Neuronal stem cell (in vitro differentiated cells): ENCODE data around the gene ATP13A4.

Source experiments
- DNase-seq: peaks from one replicate; pipeline ENCODE4 v3.0.0-alpha.2; 2013; ENCODE audit warnings: low spot score
- H2AFZ ChIP-seq: one replicate; pipeline ENCODE4 v1.6.1; 2013; ENCODE audit warnings: mild to moderate bottlenecking, low read length, inconsistent platforms
- H2AK5ac ChIP-seq: 2 replicates; pipeline ENCODE4 v1.6.1; 2013; ENCODE audit warnings: low read depth, mild to moderate bottlenecking, inconsistent platforms, low read length, moderate library complexity, mixed read lengths
- H2BK120ac ChIP-seq: 2 replicates; pipeline ENCODE4 v1.6.1; 2013; ENCODE audit warnings: low read depth, mild to moderate bottlenecking, inconsistent platforms, low read length, moderate library complexity, mixed read lengths
- H2BK12ac ChIP-seq: one replicate; pipeline ENCODE4 v1.6.1; 2013; ENCODE audit warnings: low read length, inconsistent platforms
- H2BK15ac ChIP-seq: 2 replicates; pipeline ENCODE4 v1.6.1; 2013; ENCODE audit warnings: mild to moderate bottlenecking, low read length, inconsistent platforms, mixed read lengths
- H2BK5ac ChIP-seq: one replicate; pipeline ENCODE4 v1.6.1; 2013; ENCODE audit warnings: inconsistent platforms, mild to moderate bottlenecking, low read length, moderate library complexity
- H3K14ac ChIP-seq: one replicate; pipeline ENCODE4 v1.6.1; 2013; ENCODE audit warnings: low read length, inconsistent platforms
- H3K18ac ChIP-seq: 2 replicates; pipeline ENCODE4 v1.6.1; 2013; ENCODE audit warnings: low read length, inconsistent platforms
- H3K23ac ChIP-seq: 2 replicates; pipeline ENCODE4 v1.6.1; 2013; ENCODE audit warnings: low read depth, mild to moderate bottlenecking, mixed read lengths, low read length, inconsistent platforms; ENCODE audit not compliant: poor library complexity
- H3K27ac ChIP-seq: replicated peaks from 3 replicates; pipeline ENCODE4 v1.5.1; 2013; ENCODE audit warnings: low read length, inconsistent platforms
- H3K27me3 ChIP-seq, 3 experiments: 2 replicates each; pipeline ENCODE4 v1.6.1; 2013; ENCODE audit warnings: low read length in 3 of 3, mild to moderate bottlenecking in 2 of 3, inconsistent platforms in 1 of 3, low read depth in 1 of 3, mixed read lengths in 1 of 3, moderate library complexity in 1 of 3; ENCODE audit not compliant: control insufficient read depth in 3 of 3, insufficient read depth in 3 of 3
- H3K36me3 ChIP-seq, 2 donors: replicated peaks in 1 of 2; 2 replicates each; pipeline ENCODE4 v1.6.1; 2013; ENCODE audit warnings: low read length in 2 of 2; ENCODE audit not compliant: control insufficient read depth in 2 of 2, insufficient read depth in 2 of 2
- H3K4ac ChIP-seq: 2 replicates; pipeline ENCODE4 v1.6.1; 2013; ENCODE audit warnings: inconsistent platforms, mild to moderate bottlenecking, low read length, moderate library complexity
- H3K4me1 ChIP-seq, 2 donors: 1 replicate in 1 of 2; 2 replicates in 1 of 2; pipeline ENCODE4 v1.6.1; 2013; ENCODE audit warnings: low read length in 2 of 2, low read depth in 1 of 2; ENCODE audit not compliant: control insufficient read depth in 2 of 2, insufficient read depth in 1 of 2
- H3K4me2 ChIP-seq: one replicate; pipeline ENCODE4 v1.6.1; 2013; ENCODE audit warnings: mild to moderate bottlenecking, low read length, inconsistent platforms; ENCODE audit not compliant: insufficient read depth, poor library complexity, severe bottlenecking
- H3K4me3 ChIP-seq, 2 donors: 2 replicates each; pipeline ENCODE4 v1.5.1; 2013; ENCODE audit warnings: low read length in 2 of 2, mild to moderate bottlenecking in 2 of 2, inconsistent platforms in 1 of 2, moderate library complexity in 1 of 2
- H3K79me1 ChIP-seq: one replicate; pipeline ENCODE4 v1.6.1; 2013; ENCODE audit warnings: low read depth, mild to moderate bottlenecking, inconsistent platforms, low read length, moderate library complexity
- H3K9ac ChIP-seq: one replicate; pipeline ENCODE4 v1.6.1; 2013; ENCODE audit warnings: mild to moderate bottlenecking, low read depth, low read length, inconsistent platforms; ENCODE audit not compliant: poor library complexity
- H3K9me3 ChIP-seq, 2 donors: replicated peaks in 1 of 2; 2 replicates each; pipeline versions ENCODE3 to v1.6.1; 2013; ENCODE audit warnings: low read length in 2 of 2, mild to moderate bottlenecking in 2 of 2, inconsistent platforms in 1 of 2, low read depth in 1 of 2, mixed read lengths in 1 of 2, moderate library complexity in 1 of 2; ENCODE audit not compliant: control insufficient read depth in 2 of 2, insufficient read depth in 1 of 2
- H4K8ac ChIP-seq: one replicate; pipeline ENCODE4 v1.6.1; 2013; ENCODE audit warnings: low read depth, mild to moderate bottlenecking, inconsistent platforms, low read length, moderate library complexity
- H4K91ac ChIP-seq: one replicate; pipeline ENCODE4 v1.6.1; 2013; ENCODE audit warnings: low read length, low read depth, mild to moderate bottlenecking, inconsistent platforms; ENCODE audit not compliant: poor library complexity
- WGBS, 2 donors: extraction: QIAGEN DNeasy Blood & Tissue Kit; methylation state at CpG; one replicate each; pipeline ENCODE4 v1.1.7; 2013; ENCODE audit warnings: missing lambda C conversion rate in 2 of 2, mixed read lengths in 1 of 2; ENCODE audit not compliant: insufficient read length in 2 of 2, insufficient replicate concordance in 1 of 2; ENCODE audit errors: extremely low coverage in 2 of 2; 5-methylcytosine and 5-hydroxymethylcytosine counted together

The ATP13A4 gene

GRCh38 chr3:193416629-193417028 is 138.1 kb downstream of the ATP13A4 start:
- no peak overlapping the region for H3K23ac ChIP-seq
- no peaks in the 10 kb centered on the region for H3K27me3 ChIP-seq
- no peak overlapping the region for H2BK12ac ChIP-seq
- no peaks in the 10 kb centered on the region for H3K4me1 ChIP-seq
- H2BK5ac ChIP-seq, result no peak overlapping the region
- no peaks in the 10 kb centered on the region for H3K79me1 ChIP-seq
- H2BK15ac ChIP-seq, result no peak overlapping the region
- H3K9ac ChIP-seq, result no peak overlapping the region
- H3K9me3 ChIP-seq, result peaks cover 0 to 12% of the 10 kb centered on the region in 2 donors
- no peak overlapping the region for H3K27ac ChIP-seq
- H2BK120ac ChIP-seq, result no peak overlapping the region
- no peak overlapping the region for H3K4ac ChIP-seq
- H2AK5ac ChIP-seq, result no peak overlapping the region
- H2AFZ ChIP-seq, result no peak overlapping the region
- no peak for DNase-seq
- no CpG with 5 or more reads among the region's 2 CpGs for WGBS, 2 donors
- H3K14ac ChIP-seq, result no peak overlapping the region
- no peaks in the 10 kb centered on the region for H3K36me3 ChIP-seq
- H4K91ac ChIP-seq, result no peak overlapping the region
- H4K8ac ChIP-seq, result no peak overlapping the region
- no peak overlapping the region for H3K4me2 ChIP-seq
- no peak overlapping the region for H3K4me3 ChIP-seq
- H3K18ac ChIP-seq, result no peak overlapping the region

- H2BK15ac ChIP-seq, result no peak overlapping the region
- no peak overlapping the region for H2BK120ac ChIP-seq
- no peaks in the 10 kb centered on the region for H3K9me3 ChIP-seq
- H2AK5ac ChIP-seq, result no peak overlapping the region
- H3K4me3 ChIP-seq, result no peak overlapping the region
- H3K4me1 ChIP-seq, result peaks cover 0 to 8% of the 10 kb centered on the region in 2 donors
- peak overlapping the region; percentile 1 for H3K18ac ChIP-seq
- DNase-seq, result no peak
- H3K36me3 ChIP-seq, result no peaks in the 10 kb centered on the region
- no peak overlapping the region for H3K9ac ChIP-seq
- no peak overlapping the region for H2AFZ ChIP-seq
- H3K79me1 ChIP-seq, result no peaks in the 10 kb centered on the region
- H4K8ac ChIP-seq, result no peak overlapping the region
- no peak overlapping the region for H2BK12ac ChIP-seq
- no peak overlapping the region for H2BK5ac ChIP-seq
- H3K27ac ChIP-seq, result no peak overlapping the region
- H4K91ac ChIP-seq, result no peak overlapping the region
- no peaks in the 10 kb centered on the region for H3K27me3 ChIP-seq
- whole genome bisulfite sequencing, 2 donors, result no CpG with 5 or more reads among the region's 1 CpG
- H3K23ac ChIP-seq, result no peak overlapping the region
- H3K14ac ChIP-seq, result no peak overlapping the region
- no peak overlapping the region for H3K4me2 ChIP-seq
- no peak overlapping the region for H3K4ac ChIP-seq
Measured at GRCh38 chr3:193407688-193408087, 147.0 kb downstream of the ATP13A4 start.

GRCh38 chr3:193407112-193407511 is 147.6 kb downstream of the ATP13A4 start:
- no peak overlapping the region for H2BK12ac ChIP-seq

GRCh38 chr3:193403307-193403706 is 151.4 kb downstream of the ATP13A4 start:
- Histone ChIP-seq H2BK5ac (no peak overlapping the region), H3K79me1 (no peaks in the 10 kb centered on the region), H4K91ac (no peak overlapping the region), H3K4ac (no peak overlapping the region), H3K18ac (no peak overlapping the region), H3K4me3 (no peak overlapping the region), H3K4me2 (no peak overlapping the region), H2BK12ac (no peak overlapping the region), H3K9me3 (no peaks in the 10 kb centered on the region), H2BK15ac (no peak overlapping the region), H3K4me1 (peaks cover 0 to 9% of the 10 kb centered on the region in 2 donors), H4K8ac (no peak overlapping the region), H3K27ac (no peak overlapping the region), H3K9ac (no peak overlapping the region), H3K14ac (no peak overlapping the region), H3K23ac (no peak overlapping the region), H3K27me3 (no peaks in the 10 kb centered on the region), H3K36me3 (no peaks in the 10 kb centered on the region), H2AFZ (no peak overlapping the region), H2AK5ac (no peak overlapping the region), H2BK120ac (no peak overlapping the region)
- no CpG with 5 or more reads among the region's 2 CpGs for WGBS, 2 donors
- DNase-seq, result no peak

More at GRCh38 chr3:193407112-193407511, 147.6 kb downstream of the ATP13A4 start:
- H2AK5ac ChIP-seq, result no peak overlapping the region
- no peak overlapping the region for H3K4me2 ChIP-seq
- no CpG with 5 or more reads among the region's 6 CpGs for WGBS, 2 donors
- no peak overlapping the region for H3K9ac ChIP-seq
- H2BK15ac ChIP-seq, result no peak overlapping the region
- no peak overlapping the region for H2AFZ ChIP-seq
- peak overlapping the region; percentile 41 for H3K18ac ChIP-seq
- H3K9me3 ChIP-seq, result no peaks in the 10 kb centered on the region
- H3K4me3 ChIP-seq, result no peak overlapping the region
- no peak overlapping the region for H4K91ac ChIP-seq
- H2BK5ac ChIP-seq, result no peak overlapping the region
- no peaks in the 10 kb centered on the region for H3K79me1 ChIP-seq
- H3K36me3 ChIP-seq, result no peaks in the 10 kb centered on the region
- H2BK120ac ChIP-seq, result no peak overlapping the region
- no peak overlapping the region for H4K8ac ChIP-seq
- H3K14ac ChIP-seq, result no peak overlapping the region
- DNase-seq, result no peak
- H3K4ac ChIP-seq, result no peak overlapping the region
- H3K23ac ChIP-seq, result no peak overlapping the region
- no peak overlapping the region for H3K27ac ChIP-seq
- peaks cover 0 to 8% of the 10 kb centered on the region in 2 donors for H3K4me1 ChIP-seq
- H3K27me3 ChIP-seq, result no peaks in the 10 kb centered on the region
